Loucy (cell line): Measurements from ENCODE around the gene CDK15.

Source experiments
- H2AFZ ChIP-seq: fragments of 200-600 bp; sonication (generic); 2 replicates; pipeline ENCODE4 v1.6.0; 2016; ENCODE audit warnings: antibody characterized with exemption, mild to moderate bottlenecking, low read length, moderate library complexity
- H3F3A ChIP-seq: fragments of 200-600 bp; 2 replicates; pipeline ENCODE4 v1.6.0; 2016; ENCODE audit warnings: antibody characterized with exemption, low read depth, mild to moderate bottlenecking
- H3K27me3 ChIP-seq: fragments of 200-600 bp; sonication (generic); 2 replicates; pipeline ENCODE4 v1.6.1; 2014; ENCODE audit warnings: low read length, mild to moderate bottlenecking; ENCODE audit not compliant: insufficient read depth, poor library complexity, severe bottlenecking
- H3K36me3 ChIP-seq: fragments of 200-600 bp; sonication (generic); 2 replicates; pipeline ENCODE4 v1.6.1; 2016; ENCODE audit warnings: low read length; ENCODE audit not compliant: insufficient read depth
- H3K4me1 ChIP-seq: fragments of 200-600 bp; sonication (generic); 2 replicates; pipeline ENCODE4 v1.5.1; 2014; ENCODE audit warnings: low read length, mild to moderate bottlenecking; ENCODE audit not compliant: insufficient read depth, poor library complexity, severe bottlenecking
- H3K4me2 ChIP-seq: fragments of 200-600 bp; sonication (generic); 2 replicates; pipeline ENCODE4 v1.6.0; 2014; ENCODE audit warnings: antibody characterized with exemption, low read length, low read depth, mild to moderate bottlenecking; ENCODE audit not compliant: poor library complexity, severe bottlenecking
- H3K4me3 ChIP-seq: fragments of 200-600 bp; sonication (generic); 2 replicates; pipeline ENCODE4 v1.5.1; 2014; ENCODE audit warnings: low read length, mild to moderate bottlenecking, mixed read lengths; ENCODE audit not compliant: poor library complexity, severe bottlenecking
- H3K79me2 ChIP-seq: fragments of 200-600 bp; sonication (generic); 2 replicates; pipeline ENCODE4 v1.6.1; 2014; ENCODE audit warnings: low read length; ENCODE audit not compliant: insufficient read depth
- H3K9ac ChIP-seq: fragments of 200-600 bp; sonication (generic); 2 replicates; pipeline ENCODE4 v1.6.0; 2014; ENCODE audit warnings: mild to moderate bottlenecking, low read depth, low read length, moderate library complexity; ENCODE audit not compliant: poor library complexity, severe bottlenecking
- H3K9me2 ChIP-seq: fragments of 200-600 bp; sonication (generic); replicated peaks from 2 replicates; pipeline ENCODE4 v1.6.1; 2016; ENCODE audit warnings: low read depth, low read length, mixed read lengths
- H3K9me3 ChIP-seq: fragments of 200-600 bp; sonication (generic); 2 replicates; pipeline ENCODE4 v1.6.1; 2014; ENCODE audit warnings: mild to moderate bottlenecking, antibody characterized with exemption, low read length, low read depth; ENCODE audit not compliant: insufficient read depth
- H4K20me1 ChIP-seq: fragments of 200-600 bp; sonication (generic); 2 replicates; pipeline ENCODE4 v1.6.0; 2014; ENCODE audit warnings: antibody characterized with exemption, low read length, mild to moderate bottlenecking; ENCODE audit not compliant: insufficient read depth, poor library complexity, severe bottlenecking
- CTCF ChIP-seq: fragments of 200-600 bp; sonication (generic); conservative IDR thresholded peaks from 2 replicates; pipeline ENCODE4 v1.5.1; 2014; ENCODE audit warnings: mild to moderate bottlenecking, antibody characterized with exemption, low read length
- EZH2phosphoT487 ChIP-seq: fragments of 200-600 bp; IDR thresholded peaks from 2 replicates; pipeline ENCODE4 v1.6.1; 2018; ENCODE audit warnings: antibody characterized with exemption, mild to moderate bottlenecking, moderate library complexity, borderline replicate concordance

Gene CDK15

GRCh38 chr2:201774546-201774945, 31.8 kb upstream of the CDK15 start:
- no peaks in the 10 kb centered on the region for H4K20me1 ChIP-seq
- H3K27me3 ChIP-seq: no peaks in the 10 kb centered on the region
- no peak for TF ChIP-seq CTCF
- TF ChIP-seq EZH2phosphoT487: no peak
- no peaks in the 10 kb centered on the region for H3K36me3 ChIP-seq
- H3K4me2 ChIP-seq: peak overlapping the region; percentile 1
- peaks cover 49% of the 10 kb centered on the region for H3K4me1 ChIP-seq
- no peaks in the 10 kb centered on the region for H3K9me3 ChIP-seq
- H3F3A ChIP-seq: no peaks in the 10 kb centered on the region
- H2AFZ ChIP-seq: no peak overlapping the region
- H3K79me2 ChIP-seq: peaks cover 17% of the 10 kb centered on the region; the same call in 1 of the 2 replicates
- no peaks in the 10 kb centered on the region for H3K9me2 ChIP-seq
- H3K9ac ChIP-seq: no peak overlapping the region
- no peak overlapping the region for H3K4me3 ChIP-seq

- Histone ChIP-seq H3K9me2 (no peaks in the 10 kb centered on the region), H3K4me2 (peak overlapping the region; percentile 75), H3K9me3 (no peaks in the 10 kb centered on the region), H4K20me1 (no peaks in the 10 kb centered on the region), H3F3A (no peaks in the 10 kb centered on the region), H2AFZ (no peak overlapping the region), H3K79me2 (peaks cover 25% of the 10 kb centered on the region; the same call in 1 of the 2 replicates), H3K36me3 (no peaks in the 10 kb centered on the region), H3K9ac (no peak overlapping the region), H3K4me1 (peaks cover 48% of the 10 kb centered on the region), H3K27me3 (no peaks in the 10 kb centered on the region), H3K4me3 (no peak overlapping the region)
- no peak for TF ChIP-seq EZH2phosphoT487
- no peak for TF ChIP-seq CTCF
Observed at GRCh38 chr2:201775326-201775725, 31.0 kb upstream of the CDK15 start.

DNA sequence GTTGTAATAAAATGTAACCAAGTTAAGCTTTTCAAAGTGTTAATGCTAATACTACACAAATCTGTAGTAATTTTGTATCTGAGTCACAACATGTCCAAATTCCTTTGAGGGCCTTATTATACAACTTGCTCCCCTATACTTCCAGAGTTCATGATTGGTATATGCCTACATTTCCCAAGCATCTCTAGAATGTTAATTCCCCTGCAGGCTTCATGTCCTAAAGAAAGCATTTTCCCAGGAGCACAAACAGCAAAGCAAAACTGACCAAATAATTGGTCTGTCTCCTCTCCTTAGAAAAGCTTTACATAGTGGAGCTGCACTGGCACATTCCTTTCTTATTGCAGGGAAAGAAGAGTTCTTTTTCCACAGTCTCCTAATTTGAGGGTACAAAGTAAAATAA, 29.3 kb upstream of the CDK15 start:
- H3K79me2 ChIP-seq: peaks cover 27% of the 10 kb centered on the region; the same call in 1 of the 2 replicates
- H3K9me3 ChIP-seq: no peaks in the 10 kb centered on the region
- H3K9ac ChIP-seq: peak overlapping the region; percentile 20
- no peak overlapping the region for H2AFZ ChIP-seq
- TF ChIP-seq EZH2phosphoT487 (no peak), CTCF (no peak)
- no peaks in the 10 kb centered on the region for H3K9me2 ChIP-seq
- H3K4me2 ChIP-seq: peak overlapping the region; percentile 75
- H3K4me1 ChIP-seq: peaks cover 49% of the 10 kb centered on the region
- H4K20me1 ChIP-seq: no peaks in the 10 kb centered on the region
- H3K36me3 ChIP-seq: no peaks in the 10 kb centered on the region
- H3F3A ChIP-seq: no peaks in the 10 kb centered on the region
- no peak overlapping the region for H3K4me3 ChIP-seq
- H3K27me3 ChIP-seq: no peaks in the 10 kb centered on the region
